ENCODE measurements around the gene IMPG2.

The IMPG2 gene

DNA sequence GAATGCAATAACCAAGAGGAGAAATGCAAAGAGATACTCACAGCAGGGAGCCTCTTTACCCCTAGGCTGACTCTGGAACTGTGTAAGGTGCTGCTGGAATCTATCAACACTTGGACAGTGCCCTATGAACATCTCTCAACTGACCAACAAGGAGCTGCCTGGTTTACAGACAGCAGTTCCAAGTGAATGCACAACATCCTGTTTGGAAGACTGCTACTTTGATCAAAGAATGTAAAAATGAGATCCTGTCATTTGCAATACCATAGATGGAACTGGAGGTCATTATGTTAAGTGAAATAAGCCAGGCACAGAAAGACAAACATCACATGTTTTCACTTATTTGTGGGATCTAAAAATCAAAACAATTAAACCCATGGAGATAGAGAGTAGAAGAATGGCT, 136.3 kb downstream of the IMPG2 start:
- no peak for DNase-seq (ENCODE audit: low read depth)
- H3K4me3 ChIP-seq (ENCODE audit: low read depth, low read length): no peak overlapping the region
- TF ChIP-seq, protein P1, sequence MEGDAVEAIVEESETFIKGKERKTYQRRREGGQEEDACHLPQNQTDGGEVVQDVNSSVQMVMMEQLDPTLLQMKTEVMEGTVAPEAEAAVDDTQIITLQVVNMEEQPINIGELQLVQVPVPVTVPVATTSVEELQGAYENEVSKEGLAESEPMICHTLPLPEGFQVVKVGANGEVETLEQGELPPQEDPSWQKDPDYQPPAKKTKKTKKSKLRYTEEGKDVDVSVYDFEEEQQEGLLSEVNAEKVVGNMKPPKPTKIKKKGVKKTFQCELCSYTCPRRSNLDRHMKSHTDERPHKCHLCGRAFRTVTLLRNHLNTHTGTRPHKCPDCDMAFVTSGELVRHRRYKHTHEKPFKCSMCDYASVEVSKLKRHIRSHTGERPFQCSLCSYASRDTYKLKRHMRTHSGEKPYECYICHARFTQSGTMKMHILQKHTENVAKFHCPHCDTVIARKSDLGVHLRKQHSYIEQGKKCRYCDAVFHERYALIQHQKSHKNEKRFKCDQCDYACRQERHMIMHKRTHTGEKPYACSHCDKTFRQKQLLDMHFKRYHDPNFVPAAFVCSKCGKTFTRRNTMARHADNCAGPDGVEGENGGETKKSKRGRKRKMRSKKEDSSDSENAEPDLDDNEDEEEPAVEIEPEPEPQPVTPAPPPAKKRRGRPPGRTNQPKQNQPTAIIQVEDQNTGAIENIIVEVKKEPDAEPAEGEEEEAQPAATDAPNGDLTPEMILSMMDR (IDR thresholded peaks at IDR 0.05; ENCODE audit: insufficient read depth, low read depth, low read length, missing control alignments): no peak

DNA sequence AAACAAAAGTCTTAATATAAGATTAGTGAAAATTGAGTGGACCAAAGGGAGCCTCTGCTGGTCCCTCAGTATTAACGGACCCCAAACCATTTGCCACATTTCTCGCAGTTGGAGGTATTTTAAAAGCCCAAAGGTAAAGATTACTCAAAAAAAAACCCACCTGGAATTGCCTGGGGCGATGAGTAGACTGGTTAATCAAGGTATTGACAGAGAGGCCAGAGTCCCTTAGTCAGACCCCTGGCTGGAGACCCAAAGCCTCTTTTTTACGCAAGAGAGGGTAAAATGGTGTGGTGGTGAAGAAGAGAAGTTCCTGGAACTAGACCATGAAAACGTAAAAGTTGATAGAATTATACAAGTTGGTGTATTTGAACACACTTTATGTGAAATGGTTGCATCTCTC, 137.2 kb downstream of the IMPG2 start:
- no peak for DNase-seq (ENCODE audit: low read depth)

DNA sequence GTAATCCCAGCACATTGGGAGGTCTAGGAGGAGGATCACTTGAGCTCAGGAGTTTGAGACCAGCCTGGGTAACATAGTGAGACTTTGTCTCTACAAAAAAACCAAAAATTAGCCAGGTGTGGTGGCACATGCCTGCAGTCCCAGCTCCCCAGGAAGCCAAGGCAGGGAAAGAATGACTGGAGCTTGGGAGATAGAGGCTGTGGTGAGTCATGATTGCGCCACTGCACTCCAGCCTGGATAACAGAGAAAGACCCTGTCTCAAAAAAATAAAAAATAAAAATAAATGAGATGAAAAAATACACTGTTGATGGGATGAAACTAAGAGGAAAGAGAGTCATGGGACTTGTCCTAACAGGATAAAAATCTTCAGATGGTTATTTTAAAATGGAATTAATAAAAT, 137.6 kb downstream of the IMPG2 start:
- TF ChIP-seq, protein P1 (IDR thresholded peaks at IDR 0.05; ENCODE audit: insufficient read depth, low read depth, low read length, missing control alignments): no peak
- no peak overlapping the region for H3K4me3 ChIP-seq (ENCODE audit: low read depth, low read length)
- DNase-seq (ENCODE audit: low read depth): no peak

More for the DNA sequence above, 137.2 kb downstream of the IMPG2 start:
- TF ChIP-seq, protein P1 (IDR thresholded peaks at IDR 0.05; ENCODE audit: insufficient read depth, low read depth, low read length, missing control alignments): no peak
- no peak overlapping the region for H3K4me3 ChIP-seq (ENCODE audit: low read depth, low read length)

DNA sequence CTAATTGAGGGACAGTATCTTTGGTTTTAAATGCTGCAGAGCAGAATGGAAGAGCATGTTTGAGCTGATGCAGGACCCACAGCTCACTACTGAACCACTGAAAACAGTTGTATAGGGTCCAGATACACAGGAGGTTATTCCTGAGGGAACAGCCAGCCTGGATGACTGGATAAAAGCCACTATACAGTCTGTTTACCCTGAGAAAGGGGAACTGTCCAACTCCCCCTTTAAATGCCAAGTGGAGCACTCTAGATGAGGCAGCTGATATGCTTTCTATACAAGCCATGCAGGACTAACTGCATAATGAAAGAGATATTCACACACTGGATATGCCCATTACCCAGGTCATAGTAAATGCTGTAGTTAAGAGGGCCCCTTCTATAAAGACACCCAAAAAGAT, 138.6 kb downstream of the IMPG2 start:
- TF ChIP-seq, protein P1 (IDR thresholded peaks at IDR 0.05; ENCODE audit: insufficient read depth, low read depth, low read length, missing control alignments): no peak
- H3K4me3 ChIP-seq (ENCODE audit: low read depth, low read length): no peak overlapping the region
- no peak for DNase-seq (ENCODE audit: low read depth)

DNA sequence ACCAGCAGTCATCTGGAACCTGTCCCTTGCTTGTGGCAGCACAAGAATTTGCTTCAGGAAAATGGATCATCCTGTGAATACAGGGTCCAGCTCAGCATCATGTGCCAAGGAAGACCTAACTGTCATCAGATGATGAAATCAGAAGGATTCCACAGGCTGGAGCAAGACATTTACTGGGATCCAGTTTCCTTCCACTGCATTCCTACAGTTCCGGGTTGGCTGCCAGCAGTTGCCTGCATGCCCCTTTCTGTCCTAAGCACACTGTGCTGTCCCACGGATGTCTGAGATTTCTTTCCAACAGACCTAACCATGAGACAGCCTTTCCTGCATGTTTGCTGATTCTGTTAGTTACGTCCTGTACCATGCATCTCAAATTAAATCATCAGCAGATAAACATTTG, 140.7 kb downstream of the IMPG2 start:
- no peak for DNase-seq (ENCODE audit: low read depth)
- TF ChIP-seq, protein P1 (IDR thresholded peaks at IDR 0.05; ENCODE audit: insufficient read depth, low read depth, low read length, missing control alignments): no peak
- H3K4me3 ChIP-seq (ENCODE audit: low read depth, low read length): no peak overlapping the region

DNA sequence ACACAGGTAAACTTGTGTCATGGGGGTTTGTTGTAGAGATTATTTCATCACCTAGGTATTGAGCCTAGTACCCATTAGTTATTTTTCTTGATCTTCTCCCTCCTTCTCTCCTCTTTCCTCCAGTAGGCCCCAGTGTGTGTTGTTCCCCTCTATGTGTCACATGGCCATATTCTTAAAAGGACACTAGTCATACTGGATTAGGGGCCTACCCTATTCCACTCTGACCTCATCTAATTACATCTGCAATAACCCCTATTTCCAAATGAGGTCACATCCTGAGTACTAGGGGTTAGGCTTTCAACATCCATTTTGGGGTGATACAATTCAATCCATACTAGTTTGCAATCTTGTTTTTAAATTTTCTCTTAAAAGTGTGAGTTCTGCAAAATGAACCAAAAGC, 142.8 kb downstream of the IMPG2 start:
- no peak for DNase-seq (ENCODE audit: low read depth)
- TF ChIP-seq, protein P1 (IDR thresholded peaks at IDR 0.05; ENCODE audit: insufficient read depth, low read depth, low read length, missing control alignments): no peak
- H3K4me3 ChIP-seq (ENCODE audit: low read depth, low read length): no peak overlapping the region

All from GM12865 (cell line).